GM23248 (cell line): ENCODE results near the gene ABCC1. TPM values are rescaled to one million over a fixed set of nuclear protein-coding genes. Genes with fewer than 3 reads are reported as not detected.
A peak's percentile ranks its signal among the peaks of the same experiment; 100 is the strongest.
"Not testable (repeated sequence)": the region's sequence is repeated elsewhere in the genome, so short reads cannot be mapped to it uniquely, and the experiment has no call there.

Experiments used
- DNase-seq: peaks from one replicate; pipeline ENCODE4 v3.0.0-alpha.2; 2015
- H2AFZ ChIP-seq: fragments of 200-600 bp; sonication (generic); 2 replicates; pipeline ENCODE4 v1.6.1; 2016; ENCODE audit warnings: antibody characterized with exemption
- H3F3A ChIP-seq: fragments of 200-600 bp; sonication (generic); 2 replicates; pipeline ENCODE4 v1.6.1; 2016; ENCODE audit warnings: mild to moderate bottlenecking, antibody characterized with exemption, mixed run types; ENCODE audit not compliant: insufficient read depth
- H3K27ac ChIP-seq: fragments of 200-600 bp; sonication (generic); 2 replicates; pipeline ENCODE4 v1.5.1; 2016; ENCODE audit warnings: mild to moderate bottlenecking
- H3K27me3 ChIP-seq: fragments of 200-600 bp; sonication (generic); replicated peaks from 2 replicates; pipeline ENCODE4 v1.6.1; 2016; ENCODE audit warnings: mild to moderate bottlenecking; ENCODE audit not compliant: insufficient read depth
- H3K36me3 ChIP-seq: fragments of 200-600 bp; sonication (generic); 2 replicates; pipeline ENCODE4 v1.6.1; 2016; ENCODE audit warnings: low read depth, mild to moderate bottlenecking
- H3K4me1 ChIP-seq: fragments of 200-600 bp; sonication (generic); 2 replicates; pipeline ENCODE4 v1.6.1; 2016; ENCODE audit warnings: mild to moderate bottlenecking; ENCODE audit not compliant: insufficient read depth
- H3K4me2 ChIP-seq: fragments of 200-600 bp; sonication (generic); one replicate; pipeline ENCODE4 v1.6.1; 2016; ENCODE audit warnings: mild to moderate bottlenecking; ENCODE audit not compliant: unreplicated experiment
- H3K4me3 ChIP-seq: fragments of 200-600 bp; sonication (generic); 2 replicates; pipeline ENCODE4 v1.5.1; 2016; ENCODE audit warnings: mild to moderate bottlenecking
- H3K79me2 ChIP-seq: fragments of 200-600 bp; sonication (generic); 2 replicates; pipeline ENCODE4 v1.6.1; 2016; ENCODE audit warnings: mild to moderate bottlenecking; ENCODE audit not compliant: insufficient read depth
- H3K9ac ChIP-seq: fragments of 200-600 bp; sonication (generic); 2 replicates; pipeline ENCODE4 v1.6.1; 2016; ENCODE audit warnings: mild to moderate bottlenecking
- H3K9me2 ChIP-seq: fragments of 200-600 bp; sonication (generic); 2 replicates; pipeline ENCODE4 v1.6.1; 2016; ENCODE audit warnings: mixed run types, mild to moderate bottlenecking, moderate library complexity; ENCODE audit not compliant: insufficient read depth
- H3K9me3 ChIP-seq: fragments of 200-600 bp; sonication (generic); one replicate; pipeline ENCODE4 v1.6.1; 2017; ENCODE audit warnings: low read depth
- H4K20me1 ChIP-seq: fragments of 200-600 bp; sonication (generic); 2 replicates; pipeline ENCODE4 v1.6.0; 2016; ENCODE audit not compliant: insufficient read depth
- EZH2 ChIP-seq: fragments of 200-600 bp; sonication (generic); IDR thresholded peaks from 2 replicates; pipeline ENCODE4 v1.6.1; 2018; ENCODE audit warnings: antibody characterized with exemption, mild to moderate bottlenecking; ENCODE audit not compliant: insufficient read depth, poor library complexity, severe bottlenecking
- EZH2phosphoT487 ChIP-seq: fragments of 200-600 bp; sonication (generic); IDR thresholded peaks from 2 replicates; pipeline ENCODE4 v1.6.1; 2018; ENCODE audit warnings: antibody characterized with exemption, moderate library complexity, mild to moderate bottlenecking, low read depth; ENCODE audit not compliant: insufficient read depth
- WGBS, 2 experiments: methylation state at CpG; one replicate each; pipeline ENCODE4 v1.1.6; 2015 to 2017; ENCODE audit warnings: low lambda C conversion rate in 2 of 2, low coverage in 1 of 2; ENCODE audit errors: missing lambda C conversion rate in 2 of 2; 5-methylcytosine and 5-hydroxymethylcytosine counted together
- in situ Hi-C: fragments of 300-500 bp; cut with MboI; formaldehyde crosslinking; loops from 2 replicates; pipeline ENCODE4 v1.15.0; 2020
- polyA plus RNA-seq: library from polyadenylated mRNA; unstranded; fragments of >200 nt; fragmentation: Nextera tagmentation; extraction: Ambion mirVana; gene quantifications from 2 replicates; pipeline ENCODE4 v1.2.1, GENCODE V29; 2016
- total RNA-seq: library from RNA; depleted of rRNA; stranded (reverse); fragments of >200 nt; shearing (Covaris generic); gene quantifications from 2 replicates; pipeline ENCODE4 v1.2.3, GENCODE V29; 2014

The ABCC1 gene
- total and polyA plus RNA-seq, 2 experiments from 2014 or later = 16.2 to 25.5 TPM

DNA sequence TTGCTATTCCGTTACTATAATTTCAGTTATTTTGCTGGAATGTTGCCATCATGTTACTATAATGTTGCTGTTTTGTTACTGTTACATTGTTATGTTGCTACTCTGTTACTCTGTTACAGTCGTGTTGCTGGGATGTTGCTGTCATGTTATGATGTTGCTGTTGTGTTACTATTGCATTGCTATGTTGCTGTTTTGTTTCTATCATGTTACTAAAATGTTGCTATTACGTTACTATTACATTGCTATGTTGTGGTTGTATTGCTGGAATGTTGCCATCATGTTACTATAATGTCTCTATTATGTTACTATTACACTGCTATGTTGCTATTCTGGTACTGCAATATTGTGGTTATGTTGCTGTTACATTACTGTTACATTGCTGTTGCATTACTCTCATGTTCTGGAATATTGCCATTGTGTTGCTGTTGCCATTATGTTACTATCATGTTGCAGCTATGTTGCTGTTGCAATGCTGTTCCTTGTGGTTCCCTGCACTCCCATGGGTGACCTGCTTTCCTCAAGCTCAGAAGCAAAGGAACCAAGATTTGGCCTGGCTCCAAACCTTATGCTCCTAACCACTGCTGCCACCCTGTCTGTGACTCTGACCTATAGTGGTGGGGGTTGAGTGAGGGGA is 209.4 kb downstream of the ABCC1 start:
- Histone ChIP-seq H4K20me1 (no peaks in the 10 kb centered on the region), H3K9me3 (no peaks in the 10 kb centered on the region), H3K79me2 (no peaks in the 10 kb centered on the region), H3K27ac (no peak overlapping the region), H3K4me1 (no peaks in the 10 kb centered on the region), H3K9ac (no peak overlapping the region), H3K4me2 (no peak overlapping the region), H3K9me2 (no peaks in the 10 kb centered on the region), H3K27me3 (no peaks in the 10 kb centered on the region), H3K4me3 (no peak overlapping the region), H3F3A (no peaks in the 10 kb centered on the region), H2AFZ (no peak overlapping the region), H3K36me3 (no peaks in the 10 kb centered on the region)
- no peak for TF ChIP-seq EZH2
- TF ChIP-seq EZH2phosphoT487 = no peak
- in situ Hi-C loops = no loop called here
- DNase-seq = peak; percentile 30
- 47 to 54% methylated on average over 3 of the region's 3 CpGs for WGBS, 2 experiments

DNA sequence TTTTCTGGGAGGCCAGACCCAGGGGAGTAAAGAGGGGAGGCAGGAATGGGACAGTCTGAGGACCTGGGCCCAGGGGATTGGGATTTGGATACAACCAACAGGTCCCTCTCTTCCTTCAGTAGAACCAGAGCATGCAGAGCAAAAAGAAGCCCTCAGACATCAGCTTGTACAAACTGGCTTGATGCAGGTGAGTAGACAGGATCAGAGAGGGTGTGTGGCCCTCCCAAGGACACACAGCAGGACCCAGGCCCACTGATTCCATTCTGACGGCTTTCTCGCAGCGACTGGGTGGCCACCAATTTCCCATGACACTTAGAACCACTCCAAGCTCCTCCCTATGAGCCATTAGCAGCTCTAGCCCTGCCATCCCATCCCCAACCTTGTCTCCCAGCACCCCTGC is 210.2 kb downstream of the ABCC1 start:
- H3K79me2 ChIP-seq = no peaks in the 10 kb centered on the region
- H3K4me1 ChIP-seq = no peaks in the 10 kb centered on the region
- H2AFZ ChIP-seq = no peak overlapping the region
- no peak overlapping the region for H3K27ac ChIP-seq
- no peaks in the 10 kb centered on the region for H3F3A ChIP-seq
- no peaks in the 10 kb centered on the region for H4K20me1 ChIP-seq
- H3K36me3 ChIP-seq = no peaks in the 10 kb centered on the region
- in situ Hi-C loops = no loop called here
- no peak for DNase-seq
- H3K9me2 ChIP-seq = no peaks in the 10 kb centered on the region
- H3K27me3 ChIP-seq = no peaks in the 10 kb centered on the region
- H3K4me3 ChIP-seq = no peak overlapping the region
- H3K9ac ChIP-seq = no peak overlapping the region
- no peak for TF ChIP-seq EZH2phosphoT487
- no peak for TF ChIP-seq EZH2
- H3K9me3 ChIP-seq = no peaks in the 10 kb centered on the region
- 29 to 63% methylated on average over 3 of the region's 3 CpGs for WGBS, 2 experiments
- no peak overlapping the region for H3K4me2 ChIP-seq

DNA sequence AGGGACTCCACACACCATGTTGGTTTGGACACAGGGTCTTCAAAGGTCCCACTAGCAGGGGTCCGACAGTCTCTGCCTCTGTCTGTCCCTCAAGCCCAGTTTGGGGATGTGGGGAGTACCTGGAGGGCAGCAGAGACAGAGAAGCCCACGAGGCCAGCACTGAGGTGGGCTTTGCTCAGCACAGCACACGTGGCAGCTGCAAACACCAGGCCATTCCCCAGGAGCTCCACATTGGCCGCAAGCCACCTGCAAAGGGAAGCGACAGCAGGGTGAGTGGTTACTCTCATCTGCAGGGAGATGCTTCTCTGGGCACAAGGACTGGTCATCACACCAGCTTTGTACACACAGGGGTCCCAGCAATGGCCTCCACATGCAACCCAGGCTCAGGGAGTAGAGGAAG is 211.9 kb downstream of the ABCC1 start:
- Histone ChIP-seq H2AFZ (no peak overlapping the region), H3K9me2 (no peaks in the 10 kb centered on the region), H3K79me2 (no peaks in the 10 kb centered on the region), H3K36me3 (no peaks in the 10 kb centered on the region), H3F3A (no peaks in the 10 kb centered on the region), H3K9ac (no peak overlapping the region), H3K27ac (no peak overlapping the region), H3K27me3 (no peaks in the 10 kb centered on the region), H3K4me1 (no peaks in the 10 kb centered on the region), H4K20me1 (no peaks in the 10 kb centered on the region), H3K9me3 (no peaks in the 10 kb centered on the region), H3K4me3 (no peak overlapping the region), H3K4me2 (no peak overlapping the region)
- WGBS, 2 experiments = 42 to 46% methylated on average over 5 of the region's 5 CpGs
- in situ Hi-C loops = no loop called here
- TF ChIP-seq EZH2phosphoT487 (no peak), EZH2 (no peak)
- no peak for DNase-seq

DNA sequence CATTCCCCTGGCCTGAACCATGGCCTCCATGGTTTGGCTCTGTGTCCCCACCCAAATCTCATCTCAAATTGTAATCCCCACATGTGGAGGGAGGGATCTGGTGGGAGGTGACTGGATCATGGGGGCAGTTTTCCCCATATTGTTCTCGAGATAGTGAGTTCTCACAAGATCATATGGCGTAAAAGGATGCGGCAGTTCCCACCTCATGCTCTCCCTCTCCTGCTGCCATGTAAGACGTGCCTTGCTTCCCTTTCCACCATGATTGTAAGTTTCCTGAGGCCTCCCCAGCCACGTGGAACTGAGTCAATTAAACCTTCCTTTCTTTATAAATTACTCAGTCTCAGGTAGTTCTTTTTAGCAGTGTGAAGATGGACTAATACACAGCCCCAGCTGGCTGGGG is 212.4 kb downstream of the ABCC1 start:
- H2AFZ ChIP-seq, H3K9me3 ChIP-seq, H3K4me1 ChIP-seq, H3K36me3 ChIP-seq, H3K9me2 ChIP-seq, in situ Hi-C loops, H3K4me3 ChIP-seq, H3K27ac ChIP-seq, H3K4me2 ChIP-seq, H3K27me3 ChIP-seq, DNase-seq, H3F3A ChIP-seq, H4K20me1 ChIP-seq, H3K79me2 ChIP-seq, H3K9ac ChIP-seq: not testable (repeated sequence)
- 60 to 63% methylated on average over 5 of the region's 5 CpGs for WGBS, 2 experiments

GRCh38 chr16:16162591-16162990 is 213.2 kb downstream of the ABCC1 start:
- WGBS, 2 experiments = 64 to 72% methylated on average over 3 of the region's 3 CpGs
- H3K4me1 ChIP-seq = no peaks in the 10 kb centered on the region
- in situ Hi-C loops = no loop called here
- no peaks in the 10 kb centered on the region for H3K9me2 ChIP-seq
- no peak overlapping the region for H3K4me2 ChIP-seq
- H3K27me3 ChIP-seq = no peaks in the 10 kb centered on the region
- H3F3A ChIP-seq = no peaks in the 10 kb centered on the region
- H3K79me2 ChIP-seq = no peaks in the 10 kb centered on the region
- no peak overlapping the region for H3K9ac ChIP-seq
- H2AFZ ChIP-seq = no peak overlapping the region
- no peaks in the 10 kb centered on the region for H3K9me3 ChIP-seq
- H4K20me1 ChIP-seq = no peaks in the 10 kb centered on the region
- no peaks in the 10 kb centered on the region for H3K36me3 ChIP-seq
- DNase-seq = no peak
- TF ChIP-seq EZH2phosphoT487 = no peak
- no peak for TF ChIP-seq EZH2
- H3K4me3 ChIP-seq = no peak overlapping the region
- H3K27ac ChIP-seq = no peak overlapping the region
